T-helper 1 cell (primary cell): ENCODE results near the gene TXLNA.

Experiments
- DNase-seq, 5 donors: peaks; one replicate each; pipeline ENCODE4 v3.0.0-alpha.2; 2012 to 2020

The TXLNA gene

GRCh38 chr1:32186077-32186476 is 6.6 kb downstream of the TXLNA start:
- peak in 1 of 5 donors; percentile 52 for DNase-seq

DNA sequence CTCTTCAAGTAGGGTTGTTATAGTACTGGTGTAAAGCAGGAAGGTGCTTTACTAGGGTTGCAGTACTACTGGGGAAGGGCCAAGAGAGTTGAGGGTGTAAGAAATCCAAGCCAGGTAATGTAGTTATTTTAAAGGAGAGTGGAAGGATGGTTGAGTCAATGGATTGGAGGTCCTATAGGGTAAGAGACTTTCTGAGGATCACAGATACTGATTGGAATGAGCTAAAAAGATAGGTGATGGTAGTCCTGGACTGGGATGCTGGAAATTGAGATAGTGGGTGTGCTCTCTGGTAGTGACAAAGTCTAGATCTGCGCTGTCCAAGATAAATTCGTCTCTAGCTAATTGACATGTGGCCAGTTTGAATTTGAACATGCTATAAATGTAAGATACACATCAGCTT is 7.0 kb downstream of the TXLNA start:
- DNase-seq = no peak

DNA sequence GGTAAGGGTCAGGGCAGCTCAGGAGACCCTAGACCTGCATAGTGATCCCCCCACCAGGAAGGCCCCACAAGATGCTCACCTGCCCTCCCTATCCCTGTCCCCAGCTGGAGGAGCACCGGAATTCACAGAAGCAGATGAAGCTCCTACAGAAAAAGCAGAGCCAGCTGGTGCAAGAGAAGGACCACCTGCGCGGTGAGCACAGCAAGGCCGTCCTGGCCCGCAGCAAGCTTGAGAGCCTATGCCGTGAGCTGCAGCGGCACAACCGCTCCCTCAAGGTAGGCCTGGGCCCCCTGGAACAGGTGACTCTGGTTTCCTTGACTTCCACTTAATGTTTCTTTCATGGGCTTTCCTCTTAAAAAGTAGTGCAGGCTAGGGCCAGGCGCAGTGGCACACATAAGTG is 8.4 kb downstream of the TXLNA start:
- DNase-seq = no peak

DNA sequence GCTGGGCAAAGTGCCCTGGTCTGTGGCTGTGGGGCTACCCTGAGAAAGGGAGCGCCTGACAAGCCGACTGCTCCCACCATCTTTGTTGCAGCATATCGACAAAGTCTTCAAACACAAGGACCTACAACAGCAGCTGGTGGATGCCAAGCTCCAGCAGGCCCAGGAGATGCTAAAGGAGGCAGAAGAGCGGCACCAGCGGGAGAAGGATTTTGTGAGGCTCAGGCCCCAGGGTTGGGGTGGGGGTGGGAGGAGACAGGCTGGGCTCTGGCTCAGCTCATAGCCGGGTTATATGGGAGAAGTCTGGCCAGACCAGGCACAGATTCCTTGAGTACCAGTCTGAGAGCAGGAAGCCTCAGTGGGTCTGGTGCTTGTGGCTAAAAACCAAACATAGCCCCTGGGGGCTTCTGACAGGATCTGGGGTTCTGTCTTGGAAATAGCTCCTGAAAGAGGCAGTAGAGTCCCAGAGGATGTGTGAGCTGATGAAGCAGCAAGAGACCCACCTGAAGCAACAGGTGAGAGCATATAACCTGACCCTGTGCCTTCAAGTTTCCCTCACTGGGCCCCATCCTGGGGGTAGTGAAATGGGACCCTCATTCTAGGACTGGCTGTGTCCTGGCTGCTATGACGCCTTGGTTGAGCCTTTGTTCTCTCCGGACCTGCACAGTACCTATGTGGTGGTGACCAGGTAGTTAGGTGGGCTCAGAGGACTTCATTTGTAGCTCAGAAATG is 12.9 kb downstream of the TXLNA start:
- DNase-seq = no peak

- no peak for DNase-seq
Observed at GRCh38 chr1:32194984-32195383, 15.5 kb downstream of the TXLNA start.

DNA sequence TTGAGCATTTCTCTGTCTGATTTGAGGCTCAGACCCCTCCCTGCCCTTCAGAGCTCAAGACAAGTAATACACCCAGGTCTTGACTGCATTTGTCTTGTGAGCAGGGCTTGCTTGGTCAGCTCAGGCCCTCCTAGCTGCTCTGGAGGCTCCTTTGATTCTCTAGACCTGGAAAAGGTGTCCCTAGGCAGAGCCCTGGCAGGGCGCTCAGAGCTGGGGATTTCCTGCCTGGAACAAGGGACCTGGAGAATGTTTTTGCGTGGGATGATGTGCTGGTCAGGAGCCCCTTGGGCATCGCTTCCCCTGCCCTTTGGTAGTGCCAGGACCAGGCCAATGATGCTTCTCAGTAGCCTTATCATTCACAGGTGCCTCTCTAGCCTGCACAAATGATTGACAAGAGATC is 16.1 kb downstream of the TXLNA start:
- DNase-seq = no peak

- DNase-seq = peak in 1 of 5 donors; percentile 44
Observed at GRCh38 chr1:32195972-32196823, 16.7 kb downstream of the TXLNA start.

GRCh38 chr1:32197074-32197473 is 17.6 kb downstream of the TXLNA start:
- DNase-seq = no peak

GRCh38 chr1:32197837-32198236 is 18.4 kb downstream of the TXLNA start:
- no peak for DNase-seq

DNA sequence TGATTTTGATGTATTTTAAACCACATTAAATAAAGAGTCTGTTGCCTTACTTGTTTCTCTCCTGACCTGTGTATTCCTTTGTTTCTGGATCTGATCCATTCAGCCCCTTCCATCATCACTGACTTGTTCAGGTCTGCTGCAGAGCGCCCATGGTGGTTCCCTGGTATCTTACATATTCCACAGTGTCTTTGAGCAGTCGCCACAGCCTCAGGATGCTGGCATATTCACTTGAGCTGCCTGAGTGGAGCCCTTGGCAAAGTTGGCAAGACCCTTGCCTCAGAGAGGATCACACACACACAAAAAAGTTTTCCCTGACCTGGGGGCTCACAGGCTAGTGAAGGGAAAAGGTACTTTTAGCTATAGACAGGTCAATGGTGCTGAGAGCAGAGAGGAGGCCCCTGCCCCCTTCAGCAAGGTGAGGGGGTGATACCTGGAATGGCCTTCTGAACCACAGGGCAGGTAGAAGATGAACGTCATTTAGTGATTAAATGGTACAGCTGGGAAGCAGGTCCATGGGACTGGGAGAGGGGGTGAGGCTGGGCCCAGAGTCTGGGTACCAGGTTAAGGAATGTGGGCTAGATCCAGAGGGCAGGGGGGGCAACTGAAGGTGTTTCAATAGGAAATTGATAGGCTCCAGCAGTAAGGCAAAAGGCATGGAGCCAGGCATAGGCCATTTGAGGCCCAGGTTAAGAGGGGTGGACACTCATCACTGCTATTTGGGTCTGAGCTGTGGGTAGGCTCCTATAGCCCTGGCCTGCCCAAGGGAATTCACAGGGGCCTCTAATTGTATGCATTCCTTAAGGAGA is 19.0 kb downstream of the TXLNA start:
- no peak for DNase-seq

GRCh38 chr1:32199043-32199716 is 19.7 kb downstream of the TXLNA start:
- DNase-seq = no peak

DNA sequence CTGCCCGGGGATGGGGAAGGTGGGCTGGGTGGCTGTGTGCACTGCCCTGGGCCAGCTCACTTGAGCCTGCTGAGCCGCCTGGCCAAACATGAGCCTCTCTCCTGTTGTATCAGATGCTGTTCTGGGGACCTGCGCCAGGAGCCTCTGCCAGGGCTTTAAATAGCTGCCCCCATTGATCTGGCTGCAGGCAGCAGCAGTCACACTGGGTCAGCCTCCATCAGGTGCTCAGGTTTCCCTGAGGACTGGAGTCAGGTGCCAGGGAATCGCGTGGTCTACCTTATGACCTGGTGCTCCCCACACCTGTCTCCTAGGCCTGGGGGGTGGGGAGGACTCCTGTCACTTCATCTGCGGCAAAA is 20.2 kb downstream of the TXLNA start:
- DNase-seq = no peak

- peak in 4 of 5 donors; percentile 27 to 54 (median 42) for DNase-seq
Observed at GRCh38 chr1:32200226-32201010, 20.9 kb downstream of the TXLNA start, which contains the start of gene CCDC28B. Gene CCDC28B (plus strand): TSS chr1:32200595. CDS start chr1:32201936, 1,341 bp downstream.

- DNase-seq = peak; percentile 56 to 76 (median 65)
Observed at GRCh38 chr1:32201011-32201855, 21.8 kb downstream of the TXLNA start.

DNA sequence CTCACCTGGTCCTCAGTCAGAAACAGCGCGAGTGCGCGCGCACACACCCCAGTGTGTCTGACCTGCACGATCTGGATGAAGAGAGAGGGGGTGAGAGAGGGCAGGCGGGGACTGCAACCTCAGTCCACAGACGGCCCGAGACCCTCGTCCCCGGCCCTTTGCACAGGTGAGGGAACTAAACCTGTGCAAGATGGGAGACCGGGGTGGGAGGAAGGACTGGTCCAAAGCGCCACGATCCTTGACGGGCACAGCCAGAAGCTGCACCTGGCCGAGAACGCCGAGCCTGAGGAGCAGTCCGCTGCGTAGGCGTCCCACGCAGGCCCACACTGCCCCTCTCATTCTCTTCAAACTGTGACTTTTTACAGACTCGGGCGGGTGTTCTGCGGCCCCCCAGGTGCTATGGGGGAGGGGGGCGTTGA is 25.5 kb downstream of the TXLNA start:
- no peak for DNase-seq

GRCh38 chr1:32205401-32206370 is 26.2 kb downstream of the TXLNA start, which contains the start of gene IQCC:
Gene IQCC (plus strand): TSS chr1:32205671. CDS start chr1:32205682, 11 bp downstream.
- peak; percentile 76 to 86 (median 82) for DNase-seq

DNA sequence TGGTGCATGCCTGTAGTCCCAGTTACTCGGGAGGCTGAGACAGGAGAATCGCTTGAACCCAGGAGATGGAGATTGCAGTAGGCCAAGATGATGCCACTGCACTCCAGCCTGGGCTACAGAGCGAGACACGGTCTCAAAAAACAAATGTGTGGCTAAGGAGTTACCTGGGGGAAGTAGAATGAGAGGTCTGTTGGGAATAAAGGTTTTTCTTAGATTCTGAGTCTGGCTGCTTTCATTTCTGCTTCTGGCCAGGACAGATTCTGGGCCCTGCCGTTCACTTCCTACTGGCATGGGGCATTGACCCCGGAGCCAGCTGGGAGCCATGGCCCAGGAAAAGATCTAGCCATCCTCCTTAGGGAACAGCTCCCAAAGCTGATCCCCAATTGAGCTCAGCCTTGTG is 29.0 kb downstream of the TXLNA start:
- no peak for DNase-seq

GRCh38 chr1:32208891-32209328 is 29.4 kb downstream of the TXLNA start, which contains the start of gene DCDC2B:
Gene DCDC2B (plus strand): TSS chr1:32209089. CDS start chr1:32209094, 5 bp downstream.
- no peak for DNase-seq
